ENCODE results near the gene ORC3. TPM values are rescaled to one million over a fixed set of nuclear protein-coding genes. Genes with fewer than 3 reads are reported as not detected.

Gene ORC3
- total and polyA plus RNA-seq, 2 donors (not counting 3 experiments of a cell fraction or from before 2014, with no cell fraction given) = 9.2 to 17.9 TPM

GRCh38 chr6:87675004-87675681 is 85.2 kb downstream of the ORC3 start:
- Histone ChIP-seq H4K20me1 (replicated peaks; ENCODE audit: control insufficient read depth, extremely low read depth, insufficient read depth, low read length) (peaks cover 2% of the 10 kb centered on the region), H3K4me2 (ENCODE audit: insufficient read depth, low read length) (no peak overlapping the region), H2AFZ (ENCODE audit: low read depth, low read length) (no peak overlapping the region), H3K79me2 (ENCODE audit: control insufficient read depth, insufficient read depth, low read length) (peaks cover 32% of the 10 kb centered on the region), H3K4me1 (ENCODE audit: control insufficient read depth, extremely low read depth, insufficient read depth, low read length) (no peaks in the 10 kb centered on the region), H3K4me3 (replicated peaks in 1 of 3; ENCODE audit: insufficient read depth in 1 of 3, low read depth in 1 of 3, low read length in 3 of 3) (no peak overlapping the region), H3K9ac (replicated peaks; ENCODE audit: extremely low read depth, insufficient read depth, low read length) (no peak overlapping the region), H3K27ac (ENCODE audit: insufficient read depth, low read depth, low read length) (no peak overlapping the region), H3K36me3 (ENCODE audit: control insufficient read depth in 2 of 2, extremely low read depth in 1 of 2, insufficient read depth in 2 of 2, low read length in 2 of 2) (peaks cover 6 to 19% of the 10 kb centered on the region in 2 experiments), H3K9me3 (replicated peaks; ENCODE audit: control insufficient read depth, insufficient read depth, low read length) (no peaks in the 10 kb centered on the region), H3K9me1 (replicated peaks; ENCODE audit: control insufficient read depth, extremely low read depth, insufficient read depth, low read length) (no peaks in the 10 kb centered on the region), H3K27me3 (ENCODE audit: control insufficient read depth in 2 of 2, insufficient read depth in 2 of 2, low read length in 2 of 2) (no peaks in the 10 kb centered on the region)
- ChIA-PET CTCF (no interaction called here), POLR2A (no interaction called here)
- DNase-seq (ENCODE audit: low read depth, low spot score) (no peak), FAIRE-seq (no peak)
- dilution Hi-C loops (cut with MboI; ENCODE audit: extremely low pct_ligation_motif_present, low sequenced_read_pairs) = no loop called here
- TSS peak; percentile 43 for BruUV-seq (replicated peaks)
- intact Hi-C loops (cut with micrococcal nuclease) = no loop called here
- TF ChIP-seq GATA2 (IDR thresholded peaks at IDR 0.05; ENCODE audit: insufficient read depth, insufficient read length, low read depth, low read length) (no peak), POLR2A (IDR thresholded peaks at IDR 0.05; ENCODE audit: low read depth, low read length) (no peak), POLR2AphosphoS5 (IDR thresholded peaks at IDR 0.05; ENCODE audit: insufficient read depth, low read depth, low read length) (no peak), EZH2 (IDR thresholded peaks at IDR 0.05; ENCODE audit: borderline replicate concordance, low read depth, low read length, severe bottlenecking) (no peak)

DNA sequence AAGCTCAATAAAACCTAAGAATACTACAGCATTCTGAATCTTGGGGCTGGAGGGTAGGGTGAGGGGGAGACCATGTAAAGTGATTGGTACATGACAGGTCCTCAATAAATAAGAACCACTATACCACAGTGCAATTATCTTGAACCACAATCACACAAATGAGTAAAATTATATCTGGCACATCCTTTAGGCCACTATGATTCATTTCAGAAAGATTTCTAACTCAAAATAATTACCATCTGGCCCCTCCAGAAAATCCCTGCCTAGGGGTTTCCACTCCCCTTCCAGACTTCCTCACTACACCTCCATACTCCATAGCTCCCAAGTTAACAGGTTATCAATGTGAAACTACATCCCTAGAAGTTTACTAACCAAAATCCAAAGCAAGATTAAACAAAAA is 92.4 kb downstream of the ORC3 start:
- no peak overlapping the region for H3K4me3 ChIP-seq (replicated peaks in 1 of 3; ENCODE audit: insufficient read depth in 1 of 3, low read depth in 1 of 3, low read length in 3 of 3)
- FAIRE-seq (no peak), DNase-seq (ENCODE audit: low read depth, low spot score) (no peak)
- TF ChIP-seq JUN (IDR thresholded peaks at IDR 0.05; ENCODE audit: borderline replicate concordance, insufficient read depth, insufficient read length, low read depth) = no peak
- TF ChIP-seq GATA2 (IDR thresholded peaks at IDR 0.05; ENCODE audit: insufficient read depth, insufficient read length, low read depth, low read length) = peak; percentile 39
- no peaks in the 10 kb centered on the region for H3K27me3 ChIP-seq (ENCODE audit: control insufficient read depth in 2 of 2, insufficient read depth in 2 of 2, low read length in 2 of 2)
- ChIA-PET CTCF (interaction anchor here (1.2 kb wide), 1 partner anchor 32 kb away, joined by 4 read pairs; no protein-coding TSS in a partner anchor), POLR2A (no interaction called here)
- H4K20me1 ChIP-seq (replicated peaks; ENCODE audit: control insufficient read depth, extremely low read depth, insufficient read depth, low read length) = peaks cover 12% of the 10 kb centered on the region
- no peak overlapping the region for H2AFZ ChIP-seq (ENCODE audit: low read depth, low read length)
- H3K4me1 ChIP-seq (ENCODE audit: control insufficient read depth, extremely low read depth, insufficient read depth, low read length) = no peaks in the 10 kb centered on the region
- intact Hi-C loops (cut with micrococcal nuclease) = no loop called here
- no peaks in the 10 kb centered on the region for H3K9me1 ChIP-seq (replicated peaks; ENCODE audit: control insufficient read depth, extremely low read depth, insufficient read depth, low read length)
- no peak overlapping the region for H3K27ac ChIP-seq (ENCODE audit: insufficient read depth, low read depth, low read length)
- H3K79me2 ChIP-seq (ENCODE audit: control insufficient read depth, insufficient read depth, low read length) = peaks cover 95% of the 10 kb centered on the region
- no peak overlapping the region for H3K9ac ChIP-seq (replicated peaks; ENCODE audit: extremely low read depth, insufficient read depth, low read length)
- dilution Hi-C loops (cut with MboI; ENCODE audit: extremely low pct_ligation_motif_present, low sequenced_read_pairs) = no loop called here
- no TSS peak for BruUV-seq (replicated peaks)
- no peak overlapping the region for H3K4me2 ChIP-seq (ENCODE audit: insufficient read depth, low read length)
- H3K9me3 ChIP-seq (replicated peaks; ENCODE audit: control insufficient read depth, insufficient read depth, low read length) = no peaks in the 10 kb centered on the region
- H3K36me3 ChIP-seq (ENCODE audit: control insufficient read depth in 2 of 2, extremely low read depth in 1 of 2, insufficient read depth in 2 of 2, low read length in 2 of 2) = peaks cover 0 to 6% of the 10 kb centered on the region in 2 experiments
